Measurements from ENCODE around the gene NOL4L. TPM values are rescaled to one million over a fixed set of nuclear protein-coding genes. Genes with fewer than 3 reads are reported as not detected.

The NOL4L gene
- total and polyA plus RNA-seq, 8 donors, result 3.8 to 54.0 (median 15.0) TPM

DNA sequence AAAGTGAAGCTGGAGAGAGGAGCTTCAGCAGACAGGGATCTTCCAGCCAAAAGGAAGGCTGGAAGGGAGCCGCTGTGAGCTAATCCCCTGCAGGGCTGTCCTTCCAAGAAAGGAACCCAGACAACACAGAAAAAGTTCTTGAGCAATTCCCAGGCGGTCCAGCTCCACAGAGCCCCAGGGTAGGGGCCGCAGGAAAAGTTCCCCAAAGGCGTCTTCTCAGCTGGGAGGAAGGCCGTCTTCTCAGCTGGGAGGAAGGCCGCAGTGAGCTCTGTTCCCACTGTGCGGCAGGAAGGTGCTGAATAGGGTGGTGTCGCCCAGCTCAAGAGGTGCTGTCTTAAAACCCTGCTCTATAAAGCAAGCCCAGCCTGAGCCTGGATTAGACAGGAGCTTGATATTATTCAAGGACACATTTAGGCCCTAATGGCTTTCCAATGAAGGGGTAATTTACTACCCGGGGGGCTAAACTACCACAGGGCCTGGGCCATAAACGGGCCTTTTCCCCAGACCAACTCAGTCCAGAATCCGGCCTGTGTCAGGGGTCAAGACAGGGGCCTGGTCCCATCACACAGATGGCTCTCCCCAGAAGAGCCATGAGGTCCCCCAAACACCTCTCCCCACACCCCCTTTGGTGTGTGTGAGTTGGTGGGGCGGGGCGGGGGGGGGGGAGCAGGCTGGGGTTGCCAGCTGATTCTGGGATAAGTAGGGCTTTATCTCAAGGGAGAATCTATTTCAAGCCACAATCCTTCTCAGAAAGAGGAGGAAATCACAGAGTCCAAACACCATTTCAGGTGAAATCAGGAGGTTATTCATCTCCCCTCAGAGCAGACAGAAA, 103.6 kb downstream of the NOL4L start:
- 25 to 40% (median 33%) methylated on average over 10 to 13 of the region's 13 CpGs for WGBS, 5 donors
- intact Hi-C loops (cut with DNase I; ENCODE audit: low total_unique reads), result loop anchor here (10.0 kb wide), 1 partner anchor 147 kb away; no protein-coding TSS in a partner anchor

DNA sequence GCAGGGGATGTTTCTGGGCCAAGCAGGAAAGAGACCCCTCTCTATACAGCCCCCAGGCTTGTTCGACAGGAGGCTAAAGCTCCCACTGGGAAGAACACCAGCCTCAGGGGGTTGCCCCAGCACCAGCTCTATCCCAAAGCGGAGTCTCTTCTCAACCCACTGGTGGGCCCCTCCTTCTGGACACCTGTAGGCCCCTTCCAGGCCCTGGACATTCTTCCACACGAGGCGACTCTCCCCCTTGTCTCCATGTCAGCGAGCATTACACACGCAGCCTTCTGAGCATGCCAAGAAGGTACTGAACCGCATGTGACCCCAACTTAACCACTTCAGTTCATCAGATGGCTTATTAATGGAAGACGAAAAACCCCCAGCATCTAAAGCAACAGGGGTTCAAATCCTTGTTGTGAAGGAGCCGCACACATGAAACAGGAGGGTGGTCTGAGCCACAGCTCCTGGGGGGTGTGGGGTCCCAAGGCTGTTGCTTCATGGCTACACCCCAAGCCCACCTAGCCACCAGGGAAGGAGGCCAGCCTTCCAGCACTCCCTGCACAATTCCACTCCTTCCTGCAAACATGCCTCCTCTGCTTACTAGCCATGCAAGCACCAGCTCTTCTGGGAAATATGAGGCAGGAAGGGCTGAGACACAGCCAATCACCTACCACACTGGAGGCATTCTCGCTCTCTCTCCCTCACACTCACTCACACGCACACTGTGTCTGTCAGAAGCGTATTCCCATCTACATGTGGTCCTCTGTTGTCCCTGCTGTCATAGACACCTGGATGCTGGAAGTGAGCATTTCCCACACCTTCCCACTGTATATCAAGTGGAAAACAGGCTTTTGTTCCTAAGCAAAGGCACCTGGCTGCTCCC, 104.5 kb downstream of the NOL4L start:
- peak overlapping the region; percentile 37 to 93 (median 88) for H3K27ac ChIP-seq
- WGBS, 5 donors, result 46 to 70% (median 63%) methylated on average over 12 of the region's 12 CpGs
- TF ChIP-seq POLR2AphosphoS5 (IDR thresholded peaks at IDR 0.05) (peak in 1 of 3 donors; percentile 40), POLR2A (IDR thresholded peaks at IDR 0.05) (no peak)
- H3K4me1 ChIP-seq, result peaks cover 59 to 92% (median 86%) of the 10 kb centered on the region in 4 donors
- intact Hi-C loops (cut with DNase I; ENCODE audit: low total_unique reads), result loop anchor here (10.0 kb wide), 1 partner anchor 146 kb away; no protein-coding TSS in a partner anchor
- peak in 1 of 2 donors; percentile 51 for DNase-seq
- no peaks in the 10 kb centered on the region for H3K9me3 ChIP-seq
- H3K36me3 ChIP-seq, result no peaks in the 10 kb centered on the region
- H3K27me3 ChIP-seq, result no peaks in the 10 kb centered on the region
- H3K4me3 ChIP-seq, result peak overlapping the region in 3 of 4 donors; percentile 7 to 92 (median 70)

More for the DNA sequence above, 103.6 kb downstream of the NOL4L start:
- peaks cover 50 to 86% (median 81%) of the 10 kb centered on the region in 4 donors for H3K4me1 ChIP-seq
- H3K27me3 ChIP-seq, result no peaks in the 10 kb centered on the region
- H3K9me3 ChIP-seq, result no peaks in the 10 kb centered on the region
- peak in 1 of 2 donors; percentile 41 for DNase-seq
- H3K36me3 ChIP-seq, result no peaks in the 10 kb centered on the region
- TF ChIP-seq, protein P1, sequence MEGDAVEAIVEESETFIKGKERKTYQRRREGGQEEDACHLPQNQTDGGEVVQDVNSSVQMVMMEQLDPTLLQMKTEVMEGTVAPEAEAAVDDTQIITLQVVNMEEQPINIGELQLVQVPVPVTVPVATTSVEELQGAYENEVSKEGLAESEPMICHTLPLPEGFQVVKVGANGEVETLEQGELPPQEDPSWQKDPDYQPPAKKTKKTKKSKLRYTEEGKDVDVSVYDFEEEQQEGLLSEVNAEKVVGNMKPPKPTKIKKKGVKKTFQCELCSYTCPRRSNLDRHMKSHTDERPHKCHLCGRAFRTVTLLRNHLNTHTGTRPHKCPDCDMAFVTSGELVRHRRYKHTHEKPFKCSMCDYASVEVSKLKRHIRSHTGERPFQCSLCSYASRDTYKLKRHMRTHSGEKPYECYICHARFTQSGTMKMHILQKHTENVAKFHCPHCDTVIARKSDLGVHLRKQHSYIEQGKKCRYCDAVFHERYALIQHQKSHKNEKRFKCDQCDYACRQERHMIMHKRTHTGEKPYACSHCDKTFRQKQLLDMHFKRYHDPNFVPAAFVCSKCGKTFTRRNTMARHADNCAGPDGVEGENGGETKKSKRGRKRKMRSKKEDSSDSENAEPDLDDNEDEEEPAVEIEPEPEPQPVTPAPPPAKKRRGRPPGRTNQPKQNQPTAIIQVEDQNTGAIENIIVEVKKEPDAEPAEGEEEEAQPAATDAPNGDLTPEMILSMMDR (IDR thresholded peaks at IDR 0.05), result no peak
- TF ChIP-seq POLR2A (IDR thresholded peaks at IDR 0.05), result no peak
- TF ChIP-seq EP300 (IDR thresholded peaks at IDR 0.05), result no peak
- TF ChIP-seq POLR2AphosphoS5 (IDR thresholded peaks at IDR 0.05), result no peak
- H3K27ac ChIP-seq, result peak overlapping the region; percentile 37 to 93 (median 88)
- peak overlapping the region; percentile 70 to 92 (median 89) for H3K4me3 ChIP-seq

DNA sequence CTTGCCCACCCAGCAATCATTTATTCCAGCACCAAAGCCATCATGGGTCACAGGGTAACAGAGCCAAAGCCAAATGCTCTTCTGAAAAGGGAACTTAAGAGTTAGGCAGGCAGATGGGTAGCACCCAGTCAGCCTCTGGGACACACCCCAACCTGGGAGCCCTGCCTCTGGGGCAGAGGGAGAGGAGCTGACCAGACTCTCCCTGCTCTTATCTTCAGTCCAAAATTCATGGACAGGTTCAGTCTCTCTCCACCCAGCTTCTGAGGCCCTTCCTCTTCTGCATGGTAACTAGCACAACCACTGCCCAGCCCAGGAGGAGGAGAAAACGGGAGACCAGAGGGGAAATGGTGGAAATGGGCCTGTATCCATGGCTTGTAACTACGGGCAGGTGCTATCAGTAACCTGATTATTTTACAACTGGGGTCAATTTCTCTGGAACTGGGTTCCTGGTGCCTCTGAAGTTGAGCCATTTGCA, 105.4 kb downstream of the NOL4L start:
- Histone ChIP-seq H3K4me1 (peaks cover 68 to 92% (median 87%) of the 10 kb centered on the region in 4 donors), H3K27ac (peak overlapping the region in 3 of 5 donors; percentile 88 to 93 (median 90)), H3K9me3 (no peaks in the 10 kb centered on the region), H3K4me3 (no peak overlapping the region), H3K27me3 (no peaks in the 10 kb centered on the region), H3K36me3 (no peaks in the 10 kb centered on the region)
- intact Hi-C loops (cut with DNase I; ENCODE audit: low total_unique reads), result loop anchor here (10.0 kb wide), 1 partner anchor 145 kb away; no protein-coding TSS in a partner anchor
- peak in 1 of 2 donors; percentile 31 for DNase-seq
- TF ChIP-seq POLR2A (IDR thresholded peaks at IDR 0.05), result no peak
- 25 to 45% (median 26%) methylated on average over 2 of the region's 2 CpGs for WGBS, 5 donors

DNA sequence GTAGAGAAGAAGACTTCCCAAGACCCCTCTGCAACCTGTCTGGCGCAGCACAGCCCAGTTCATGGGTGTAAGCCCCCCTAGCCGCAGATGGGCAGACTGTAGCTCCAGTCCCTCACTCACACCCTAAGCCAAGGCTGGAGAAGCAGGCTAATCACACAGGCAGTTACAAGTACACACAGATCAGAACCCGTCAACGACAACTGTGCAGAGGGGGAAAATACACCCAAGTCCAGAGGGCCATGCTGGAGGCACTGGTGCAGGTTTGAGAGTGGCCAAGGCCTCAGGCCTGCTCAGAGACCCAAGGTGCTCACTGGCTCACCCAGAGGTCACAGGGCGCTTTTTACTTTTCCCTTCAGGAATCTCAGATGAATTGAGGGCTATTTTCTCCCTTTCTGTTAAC, 106.1 kb downstream of the NOL4L start:
- no peak for DNase-seq
- peaks cover 75 to 92% (median 87%) of the 10 kb centered on the region in 4 donors for H3K4me1 ChIP-seq
- H3K36me3 ChIP-seq, result peaks cover 0 to 2% (median 0%) of the 10 kb centered on the region in 4 donors
- no peaks in the 10 kb centered on the region for H3K9me3 ChIP-seq
- TF ChIP-seq POLR2AphosphoS5 (IDR thresholded peaks at IDR 0.05), result no peak
- no peak for TF ChIP-seq EP300 (IDR thresholded peaks at IDR 0.05)
- TF ChIP-seq, protein P1 (IDR thresholded peaks at IDR 0.05), result no peak
- no peak for TF ChIP-seq POLR2A (IDR thresholded peaks at IDR 0.05)
- H3K27me3 ChIP-seq, result no peaks in the 10 kb centered on the region
- WGBS, 5 donors, result 78 to 85% (median 78%) methylated on average over 5 of the region's 5 CpGs
- peak overlapping the region in 3 of 5 donors; percentile 1 to 93 (median 2) for H3K27ac ChIP-seq
- intact Hi-C loops (cut with DNase I; ENCODE audit: low total_unique reads), result no loop called here
- H3K4me3 ChIP-seq, result no peak overlapping the region

DNA sequence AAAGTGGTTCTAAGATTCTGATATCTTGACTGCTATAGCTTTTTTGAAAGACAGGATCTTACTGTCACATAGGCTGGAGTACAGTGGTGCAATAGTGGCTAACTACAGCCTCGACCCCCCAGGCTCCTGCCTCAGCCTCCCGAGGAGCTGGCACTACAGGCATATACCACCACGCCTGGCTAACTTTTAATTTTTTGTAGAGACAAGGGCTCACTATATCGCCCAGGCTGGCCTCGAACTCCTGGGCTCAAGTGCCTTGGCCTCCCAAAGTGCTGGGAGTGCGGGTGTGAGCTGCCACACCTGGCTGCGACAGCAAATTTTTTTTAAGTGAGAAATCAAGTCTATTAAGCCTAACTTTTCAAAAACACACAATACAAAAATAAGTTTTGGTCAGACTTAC, 106.6 kb downstream of the NOL4L start:
- intact Hi-C loops (cut with DNase I; ENCODE audit: low total_unique reads), result no loop called here
- Histone ChIP-seq H3K36me3 (peaks cover 0 to 6% (median 0%) of the 10 kb centered on the region in 4 donors), H3K4me3 (no peak overlapping the region), H3K27me3 (no peaks in the 10 kb centered on the region), H3K27ac (peak overlapping the region in 2 of 5 donors; percentile 1 to 2), H3K4me1 (peaks cover 79 to 94% (median 88%) of the 10 kb centered on the region in 4 donors), H3K9me3 (no peaks in the 10 kb centered on the region)
- WGBS, 5 donors, result 83 to 93% (median 89%) methylated on average over 7 of the region's 7 CpGs
- TF ChIP-seq POLR2AphosphoS5 (IDR thresholded peaks at IDR 0.05) (no peak), EP300 (IDR thresholded peaks at IDR 0.05) (no peak), POLR2A (IDR thresholded peaks at IDR 0.05) (no peak)
- TF ChIP-seq, protein P1 (IDR thresholded peaks at IDR 0.05), result no peak
- DNase-seq, result no peak
